ENCODE measurements around the gene CLASP1. TPM values are rescaled to one million over a fixed set of nuclear protein-coding genes. Genes with fewer than 3 reads are reported as not detected.

Gene CLASP1
- polyA plus RNA-seq, 1 experiment, result 12.8 TPM

GRCh38 chr2:121400201-121400600 is 249.1 kb downstream of the CLASP1 start:
- no peak overlapping the region for H3K4me3 ChIP-seq (ENCODE audit: low read depth, low read length)
- DNase-seq (ENCODE audit: low read depth, low spot score), result peak; percentile 24
- POLR2A ChIA-PET, result no interaction called here
- no peak overlapping the region for H3K27ac ChIP-seq (ENCODE audit: low read depth, low read length)
- CTCF ChIA-PET, result no interaction called here
- no peaks in the 10 kb centered on the region for H3K27me3 ChIP-seq (ENCODE audit: control insufficient read depth, insufficient read depth, low read length)
- no peaks in the 10 kb centered on the region for H3K9me3 ChIP-seq (ENCODE audit: control insufficient read depth, insufficient read depth, low read length)
- no peak for TF ChIP-seq CTCF (IDR thresholded peaks at IDR 0.05; ENCODE audit: low read depth, low read length)

GRCh38 chr2:121398853-121399252 is 250.4 kb downstream of the CLASP1 start:
- Histone ChIP-seq H3K4me3 (ENCODE audit: low read depth, low read length) (no peak overlapping the region), H3K9me3 (ENCODE audit: control insufficient read depth, insufficient read depth, low read length) (no peaks in the 10 kb centered on the region), H3K27me3 (ENCODE audit: control insufficient read depth, insufficient read depth, low read length) (no peaks in the 10 kb centered on the region), H3K27ac (ENCODE audit: low read depth, low read length) (no peak overlapping the region)
- POLR2A ChIA-PET, result interaction anchor here (0.8 kb wide), 1 partner anchor 132 kb away, joined by 3 read pairs; the partner anchor contains the start of gene RNU4ATAC
- CTCF ChIA-PET, result no interaction called here
- no peak for DNase-seq (ENCODE audit: low read depth, low spot score)
- TF ChIP-seq CTCF (IDR thresholded peaks at IDR 0.05; ENCODE audit: low read depth, low read length), result no peak

DNA sequence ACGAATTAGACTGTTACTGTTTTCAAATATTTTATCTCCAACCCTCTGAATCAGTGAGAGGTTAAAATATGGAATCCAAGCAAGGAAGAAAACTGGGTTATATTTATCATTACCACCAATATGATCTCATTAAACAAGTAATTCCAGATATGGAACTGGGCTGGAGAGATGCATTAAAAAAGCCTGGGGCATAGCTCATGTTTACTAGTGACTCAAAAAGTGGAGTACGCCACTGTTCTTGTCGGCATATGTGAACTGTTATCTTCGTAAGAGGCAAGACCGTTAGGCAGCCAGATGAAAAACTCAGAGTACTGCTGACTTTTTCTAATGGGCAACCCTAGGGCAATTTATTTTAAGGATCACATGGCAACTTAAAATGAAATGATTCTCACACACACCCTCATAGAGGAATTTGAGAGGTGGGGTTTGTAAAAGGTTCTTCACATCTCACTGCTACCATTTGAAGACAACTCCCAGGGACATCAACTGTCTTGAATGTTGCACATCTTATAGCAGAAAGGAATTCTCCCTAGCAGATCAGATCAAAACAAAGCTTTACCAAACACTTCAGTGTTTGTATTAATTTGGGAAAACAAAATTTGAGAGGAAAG is 259.1 kb downstream of the CLASP1 start:
- DNase-seq (ENCODE audit: low read depth, low spot score), result no peak
- CTCF ChIA-PET, result interaction anchor here (1.1 to 3.9 kb wide), 2 partner anchors 12 to 35 kb away, joined by 7 to 17 read pairs; no protein-coding TSS in a partner anchor

GRCh38 chr2:121388371-121388770 is 260.9 kb downstream of the CLASP1 start:
- Histone ChIP-seq H3K27me3 (ENCODE audit: control insufficient read depth, insufficient read depth, low read length) (no peaks in the 10 kb centered on the region), H3K9me3 (ENCODE audit: control insufficient read depth, insufficient read depth, low read length) (no peaks in the 10 kb centered on the region), H3K4me3 (ENCODE audit: low read depth, low read length) (no peak overlapping the region), H3K27ac (ENCODE audit: low read depth, low read length) (no peak overlapping the region)
- ChIA-PET POLR2A (no interaction called here), CTCF (interaction anchor here (0.8 kb wide), 1 partner anchor 33 kb away, joined by 4 read pairs; no protein-coding TSS in a partner anchor)
- no peak for TF ChIP-seq CTCF (IDR thresholded peaks at IDR 0.05; ENCODE audit: low read depth, low read length)
- no peak for DNase-seq (ENCODE audit: low read depth, low spot score)

More for the DNA sequence above, 259.1 kb downstream of the CLASP1 start:
- H3K27ac ChIP-seq (ENCODE audit: low read depth, low read length), result no peak overlapping the region
- TF ChIP-seq CTCF (IDR thresholded peaks at IDR 0.05; ENCODE audit: low read depth, low read length), result no peak
- no peaks in the 10 kb centered on the region for H3K27me3 ChIP-seq (ENCODE audit: control insufficient read depth, insufficient read depth, low read length)
- POLR2A ChIA-PET, result no interaction called here
- no peak overlapping the region for H3K4me3 ChIP-seq (ENCODE audit: low read depth, low read length)
- H3K9me3 ChIP-seq (ENCODE audit: control insufficient read depth, insufficient read depth, low read length), result no peaks in the 10 kb centered on the region

DNA sequence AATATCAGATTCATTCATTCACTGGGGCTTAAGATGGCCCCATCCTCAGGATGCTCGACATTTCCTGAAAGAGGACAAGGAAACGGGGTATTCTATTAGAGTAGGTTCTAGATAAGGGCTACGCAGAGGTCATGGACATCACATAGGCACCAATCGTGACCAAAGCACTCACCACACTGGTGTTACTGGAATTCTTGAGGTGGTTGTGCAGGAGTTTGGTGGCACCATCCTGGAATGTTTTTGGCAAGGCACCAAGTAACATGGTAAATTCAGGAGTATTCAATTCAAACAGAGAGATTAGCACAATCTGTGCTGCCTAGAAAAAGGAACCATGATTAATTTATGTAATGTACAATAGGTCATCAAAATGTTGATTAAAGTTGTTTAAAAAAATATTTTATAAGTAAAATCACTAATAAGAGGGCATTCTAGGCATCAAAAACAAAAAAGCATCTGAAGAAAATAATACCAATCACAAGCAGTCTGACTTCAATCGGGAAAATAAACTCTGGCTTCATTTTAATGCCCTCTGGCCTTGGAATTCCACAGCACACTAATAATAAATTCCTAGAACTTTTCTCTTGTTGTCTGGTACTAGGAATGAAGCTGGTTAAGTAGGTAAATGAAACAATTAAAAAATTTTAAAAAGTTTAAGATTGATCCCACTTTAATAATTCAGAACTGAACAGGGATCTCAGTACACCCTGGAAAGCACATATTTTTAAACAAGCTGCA is 261.5 kb downstream of the CLASP1 start:
- CTCF ChIA-PET, result interaction anchor here (0.8 kb wide), 1 partner anchor 32 kb away, joined by 4 read pairs; no protein-coding TSS in a partner anchor
- no peak for TF ChIP-seq CTCF (IDR thresholded peaks at IDR 0.05; ENCODE audit: low read depth, low read length)
- POLR2A ChIA-PET, result no interaction called here
- Histone ChIP-seq H3K27me3 (ENCODE audit: control insufficient read depth, insufficient read depth, low read length) (no peaks in the 10 kb centered on the region), H3K4me3 (ENCODE audit: low read depth, low read length) (no peak overlapping the region), H3K27ac (ENCODE audit: low read depth, low read length) (no peak overlapping the region), H3K9me3 (ENCODE audit: control insufficient read depth, insufficient read depth, low read length) (no peaks in the 10 kb centered on the region)
- DNase-seq (ENCODE audit: low read depth, low spot score), result no peak
